ENCODE measurements around the gene CFAP73. TPM values are rescaled to one million over a fixed set of nuclear protein-coding genes. Genes with fewer than 3 reads are reported as not detected.

The CFAP73 gene
- total RNA-seq, 6 experiments from 2014 or later, result 0.15 TPM; not detected in 5

DNA sequence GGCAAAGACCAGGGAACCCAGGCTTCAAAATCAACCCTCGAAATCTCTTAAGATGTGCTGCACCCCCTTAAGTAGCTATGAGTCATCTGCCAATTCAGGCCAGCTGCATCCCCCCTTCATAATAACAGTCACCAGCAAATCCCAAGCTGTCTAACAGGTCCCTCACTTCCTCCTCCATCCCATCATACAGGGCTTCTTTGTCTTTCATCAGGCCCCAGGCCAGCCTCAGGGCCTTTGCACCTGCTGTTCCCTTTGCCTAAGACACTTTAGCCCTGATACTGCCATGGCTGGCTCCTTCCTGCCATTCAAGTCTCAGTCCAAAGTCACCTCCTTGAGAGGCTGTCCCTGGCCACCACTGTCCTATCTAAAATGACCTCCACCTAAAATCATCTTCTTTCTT is 18.0 kb upstream of the CFAP73 start:
- no peak for ATAC-seq
- no peak for DNase-seq
- Histone ChIP-seq H3K36me3 (no peaks in the 10 kb centered on the region), H3K9me3 (no peaks in the 10 kb centered on the region), H3K4me3 (no peak overlapping the region), H3K4me1 (no peaks in the 10 kb centered on the region), H3K27ac (no peak overlapping the region), H3K27me3 (no peaks in the 10 kb centered on the region)
- WGBS (ENCODE audit: insufficient coverage, low coverage, low lambda C conversion rate, missing lambda C conversion rate), result 40% methylated on average over 1 of the region's 1 CpG
- intact Hi-C loops (cut with DNase I), result no loop called here
- TF ChIP-seq, protein P1, sequence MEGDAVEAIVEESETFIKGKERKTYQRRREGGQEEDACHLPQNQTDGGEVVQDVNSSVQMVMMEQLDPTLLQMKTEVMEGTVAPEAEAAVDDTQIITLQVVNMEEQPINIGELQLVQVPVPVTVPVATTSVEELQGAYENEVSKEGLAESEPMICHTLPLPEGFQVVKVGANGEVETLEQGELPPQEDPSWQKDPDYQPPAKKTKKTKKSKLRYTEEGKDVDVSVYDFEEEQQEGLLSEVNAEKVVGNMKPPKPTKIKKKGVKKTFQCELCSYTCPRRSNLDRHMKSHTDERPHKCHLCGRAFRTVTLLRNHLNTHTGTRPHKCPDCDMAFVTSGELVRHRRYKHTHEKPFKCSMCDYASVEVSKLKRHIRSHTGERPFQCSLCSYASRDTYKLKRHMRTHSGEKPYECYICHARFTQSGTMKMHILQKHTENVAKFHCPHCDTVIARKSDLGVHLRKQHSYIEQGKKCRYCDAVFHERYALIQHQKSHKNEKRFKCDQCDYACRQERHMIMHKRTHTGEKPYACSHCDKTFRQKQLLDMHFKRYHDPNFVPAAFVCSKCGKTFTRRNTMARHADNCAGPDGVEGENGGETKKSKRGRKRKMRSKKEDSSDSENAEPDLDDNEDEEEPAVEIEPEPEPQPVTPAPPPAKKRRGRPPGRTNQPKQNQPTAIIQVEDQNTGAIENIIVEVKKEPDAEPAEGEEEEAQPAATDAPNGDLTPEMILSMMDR (IDR thresholded peaks at IDR 0.05), result no peak
- no peak for TF ChIP-seq POLR2A (IDR thresholded peaks at IDR 0.05)

DNA sequence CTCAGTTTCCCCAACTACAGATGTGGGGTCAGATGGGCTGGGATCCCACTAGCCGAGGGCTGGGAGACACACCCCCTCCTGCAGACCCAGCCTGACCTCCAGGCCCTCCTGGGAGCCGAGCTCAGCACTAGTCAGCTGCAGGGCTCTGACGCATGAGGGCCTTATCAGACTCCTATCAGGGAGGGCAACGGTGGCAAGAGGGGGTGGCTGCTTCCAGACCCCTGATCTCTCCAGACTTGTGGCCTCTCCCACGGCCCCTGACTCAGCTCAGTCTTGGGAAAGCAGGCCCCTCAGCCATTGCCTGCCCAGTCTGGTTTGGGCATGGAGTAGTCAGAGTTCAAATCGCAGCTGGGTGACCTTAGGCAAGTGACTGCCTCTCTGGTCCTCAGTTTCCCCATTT is 16.5 kb upstream of the CFAP73 start:
- H3K4me1 ChIP-seq, result no peaks in the 10 kb centered on the region
- peak in 1 of 3 donors; percentile 17 for DNase-seq
- ATAC-seq, result no peak
- intact Hi-C loops (cut with DNase I), result no loop called here
- no peak for TF ChIP-seq POLR2A (IDR thresholded peaks at IDR 0.05)
- TF ChIP-seq, protein P1 (IDR thresholded peaks at IDR 0.05), result no peak
- WGBS (ENCODE audit: insufficient coverage, low coverage, low lambda C conversion rate, missing lambda C conversion rate), result 33% methylated on average over 1 of the region's 6 CpGs
- H3K36me3 ChIP-seq, result no peaks in the 10 kb centered on the region
- no peaks in the 10 kb centered on the region for H3K9me3 ChIP-seq
- H3K4me3 ChIP-seq, result no peak overlapping the region
- no peaks in the 10 kb centered on the region for H3K27me3 ChIP-seq
- no peak overlapping the region for H3K27ac ChIP-seq

DNA sequence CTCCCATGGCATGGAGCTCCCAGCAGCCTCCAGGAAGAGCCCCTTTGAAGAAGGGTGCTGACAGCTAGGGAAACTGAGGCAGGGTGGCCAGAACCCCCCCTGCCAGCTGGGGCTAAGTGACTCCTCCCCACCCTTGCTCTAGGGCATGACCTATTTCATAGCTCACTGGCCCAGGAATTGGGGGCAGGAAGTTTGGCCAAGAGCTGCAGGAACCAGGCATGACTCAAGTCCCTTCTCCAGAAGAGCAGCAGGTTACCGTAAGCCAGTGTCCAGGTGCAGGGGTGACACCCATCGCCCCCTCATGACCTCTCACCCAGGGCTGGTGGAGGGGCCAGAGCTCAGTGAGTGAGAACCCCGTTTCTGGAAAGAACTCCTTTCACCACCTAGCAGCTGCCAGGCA is 15.9 kb upstream of the CFAP73 start:
- Histone ChIP-seq H3K9me3 (no peaks in the 10 kb centered on the region), H3K4me1 (no peaks in the 10 kb centered on the region), H3K4me3 (no peak overlapping the region), H3K27ac (no peak overlapping the region), H3K27me3 (no peaks in the 10 kb centered on the region), H3K36me3 (no peaks in the 10 kb centered on the region)
- no CpG with 5 or more reads among the region's 3 CpGs for WGBS (ENCODE audit: insufficient coverage, low coverage, low lambda C conversion rate, missing lambda C conversion rate)
- ATAC-seq, result no peak
- intact Hi-C loops (cut with DNase I), result no loop called here
- DNase-seq, result peak in 1 of 3 donors; percentile 25
- TF ChIP-seq POLR2A (IDR thresholded peaks at IDR 0.05), result no peak
- TF ChIP-seq, protein P1 (IDR thresholded peaks at IDR 0.05), result no peak

DNA sequence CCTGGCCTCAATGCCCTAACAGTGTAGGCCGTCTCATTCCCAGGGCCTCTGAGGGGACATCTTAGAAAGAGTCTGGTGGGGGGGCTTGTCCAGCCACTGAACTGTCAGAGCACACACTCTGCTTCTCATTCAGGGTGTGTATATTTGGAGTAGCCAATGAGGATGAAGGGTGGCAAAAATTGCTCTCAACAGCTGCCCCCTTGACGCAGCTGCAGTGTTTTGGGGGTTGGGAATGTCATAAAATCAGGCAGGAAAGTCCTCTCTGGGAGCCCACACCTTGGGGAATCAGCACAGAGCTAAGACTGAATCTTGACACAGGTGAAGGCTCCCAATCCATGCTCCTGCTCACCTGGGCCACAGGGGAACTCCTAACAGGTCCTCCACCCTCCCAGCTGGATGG is 15.5 kb upstream of the CFAP73 start:
- no peak overlapping the region for H3K4me3 ChIP-seq
- TF ChIP-seq POLR2A (IDR thresholded peaks at IDR 0.05), result no peak
- TF ChIP-seq, protein P1 (IDR thresholded peaks at IDR 0.05), result no peak
- H3K36me3 ChIP-seq, result no peaks in the 10 kb centered on the region
- no peak overlapping the region for H3K27ac ChIP-seq
- WGBS (ENCODE audit: insufficient coverage, low coverage, low lambda C conversion rate, missing lambda C conversion rate), result no CpG with 5 or more reads among the region's 2 CpGs
- no peaks in the 10 kb centered on the region for H3K4me1 ChIP-seq
- DNase-seq (no peak), ATAC-seq (no peak)
- H3K9me3 ChIP-seq, result no peaks in the 10 kb centered on the region
- intact Hi-C loops (cut with DNase I), result no loop called here
- no peaks in the 10 kb centered on the region for H3K27me3 ChIP-seq

DNA sequence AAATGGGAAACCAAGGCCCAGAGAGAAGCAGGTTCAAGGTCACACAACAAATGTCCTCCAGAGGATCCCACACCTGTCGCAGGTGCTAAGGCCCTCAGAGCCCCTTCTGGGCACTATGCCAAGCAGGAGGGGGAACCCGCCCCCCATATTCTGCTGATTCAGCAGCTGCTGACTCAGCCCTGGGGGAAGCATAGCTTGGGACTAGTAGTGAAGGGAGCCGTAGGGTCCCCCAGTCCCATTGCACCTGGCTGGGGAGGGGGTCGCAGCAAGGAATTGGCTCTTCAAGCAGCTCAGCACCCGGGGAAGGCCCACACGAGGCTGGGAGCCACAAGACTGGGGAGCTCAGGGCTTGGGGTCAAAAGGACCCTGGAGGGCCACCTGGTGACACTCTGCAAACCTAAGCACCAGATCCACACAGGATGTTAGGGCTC is 15.0 kb upstream of the CFAP73 start:
- no peaks in the 10 kb centered on the region for H3K36me3 ChIP-seq
- DNase-seq (peak in 1 of 3 donors; percentile 39), ATAC-seq (no peak)
- TF ChIP-seq POLR2A (IDR thresholded peaks at IDR 0.05), result no peak
- TF ChIP-seq, protein P1 (IDR thresholded peaks at IDR 0.05), result no peak
- H3K4me1 ChIP-seq, result no peaks in the 10 kb centered on the region
- intact Hi-C loops (cut with DNase I), result no loop called here
- 33% methylated on average over 1 of the region's 6 CpGs for WGBS (ENCODE audit: insufficient coverage, low coverage, low lambda C conversion rate, missing lambda C conversion rate)
- H3K9me3 ChIP-seq, result no peaks in the 10 kb centered on the region
- no peak overlapping the region for H3K4me3 ChIP-seq
- H3K27me3 ChIP-seq, result no peaks in the 10 kb centered on the region
- H3K27ac ChIP-seq, result no peak overlapping the region

Data from right lobe of liver (tissue), 6 donors.